Measurements from ENCODE around the gene CDC42BPA.

CDC42BPA gene

DNA sequence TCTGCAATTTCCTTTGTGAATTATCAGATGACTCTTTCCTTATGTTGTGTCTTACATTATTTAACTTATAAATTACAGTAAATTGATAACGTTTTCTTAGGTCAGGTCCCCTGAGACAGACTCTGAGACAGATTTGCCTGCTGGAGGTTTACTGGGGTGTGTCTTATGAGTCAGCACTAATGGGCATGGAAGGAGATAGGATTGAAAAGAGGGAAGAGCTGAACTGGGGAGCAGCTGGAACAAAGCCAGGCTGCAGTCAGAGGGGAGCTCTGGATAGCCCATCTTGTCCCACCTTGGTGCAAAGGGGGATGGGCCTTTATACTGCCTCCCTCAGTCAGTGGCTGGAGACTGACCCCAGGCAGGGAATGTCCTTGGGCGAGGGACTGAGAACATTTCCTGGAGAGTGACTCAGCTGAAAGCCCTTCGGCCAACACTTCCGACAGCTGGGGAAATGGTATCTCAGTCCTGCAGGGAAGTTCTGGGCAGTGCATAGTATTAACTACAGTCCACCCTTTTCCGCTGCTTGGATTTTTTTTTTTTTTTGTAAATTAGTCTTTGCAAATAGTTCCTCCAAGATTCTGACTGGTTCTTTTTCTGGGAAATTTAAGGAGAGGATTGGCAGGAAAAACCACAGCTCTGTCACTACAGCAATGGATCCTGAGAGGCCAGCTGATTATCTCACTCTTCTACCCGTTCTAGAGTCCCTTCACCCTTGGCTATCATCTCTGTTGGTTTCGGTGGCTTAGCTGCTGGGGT is 39.1 kb upstream of the CDC42BPA start:
- peak overlapping the region; percentile 16; the same call in 1 of the 2 replicates for H3K27ac ChIP-seq
- TF ChIP-seq, protein P1, sequence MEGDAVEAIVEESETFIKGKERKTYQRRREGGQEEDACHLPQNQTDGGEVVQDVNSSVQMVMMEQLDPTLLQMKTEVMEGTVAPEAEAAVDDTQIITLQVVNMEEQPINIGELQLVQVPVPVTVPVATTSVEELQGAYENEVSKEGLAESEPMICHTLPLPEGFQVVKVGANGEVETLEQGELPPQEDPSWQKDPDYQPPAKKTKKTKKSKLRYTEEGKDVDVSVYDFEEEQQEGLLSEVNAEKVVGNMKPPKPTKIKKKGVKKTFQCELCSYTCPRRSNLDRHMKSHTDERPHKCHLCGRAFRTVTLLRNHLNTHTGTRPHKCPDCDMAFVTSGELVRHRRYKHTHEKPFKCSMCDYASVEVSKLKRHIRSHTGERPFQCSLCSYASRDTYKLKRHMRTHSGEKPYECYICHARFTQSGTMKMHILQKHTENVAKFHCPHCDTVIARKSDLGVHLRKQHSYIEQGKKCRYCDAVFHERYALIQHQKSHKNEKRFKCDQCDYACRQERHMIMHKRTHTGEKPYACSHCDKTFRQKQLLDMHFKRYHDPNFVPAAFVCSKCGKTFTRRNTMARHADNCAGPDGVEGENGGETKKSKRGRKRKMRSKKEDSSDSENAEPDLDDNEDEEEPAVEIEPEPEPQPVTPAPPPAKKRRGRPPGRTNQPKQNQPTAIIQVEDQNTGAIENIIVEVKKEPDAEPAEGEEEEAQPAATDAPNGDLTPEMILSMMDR (conservative IDR thresholded peaks at IDR 0.05): no peak

DNA sequence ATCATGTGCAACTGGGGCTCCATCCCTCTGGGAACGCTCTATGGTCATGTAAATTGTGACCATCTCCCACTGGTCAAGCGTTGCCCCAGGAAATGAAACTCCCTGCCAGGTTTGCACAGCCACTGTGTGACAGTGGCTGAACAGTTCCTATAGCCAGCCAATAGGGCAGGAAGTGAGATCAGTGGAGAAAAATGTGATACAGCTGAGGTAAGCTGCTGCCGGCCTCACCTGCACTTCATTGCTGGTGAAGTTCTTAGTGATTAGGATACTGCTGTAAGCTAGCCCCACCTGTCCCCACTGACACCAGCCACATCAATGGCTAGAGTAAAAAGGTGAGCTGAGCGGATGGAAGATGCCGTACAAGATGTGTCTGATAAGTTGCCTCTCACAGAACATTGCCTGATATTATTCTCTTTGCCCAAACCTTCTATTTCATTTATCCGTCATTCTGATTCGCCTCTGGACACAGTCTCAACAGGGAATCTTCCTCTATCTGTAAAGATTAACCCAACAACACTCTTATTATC is 38.4 kb upstream of the CDC42BPA start:
- TF ChIP-seq, protein P1 (conservative IDR thresholded peaks at IDR 0.05): no peak
- peak overlapping the region; percentile 16; the same call in 1 of the 2 replicates for H3K27ac ChIP-seq

DNA sequence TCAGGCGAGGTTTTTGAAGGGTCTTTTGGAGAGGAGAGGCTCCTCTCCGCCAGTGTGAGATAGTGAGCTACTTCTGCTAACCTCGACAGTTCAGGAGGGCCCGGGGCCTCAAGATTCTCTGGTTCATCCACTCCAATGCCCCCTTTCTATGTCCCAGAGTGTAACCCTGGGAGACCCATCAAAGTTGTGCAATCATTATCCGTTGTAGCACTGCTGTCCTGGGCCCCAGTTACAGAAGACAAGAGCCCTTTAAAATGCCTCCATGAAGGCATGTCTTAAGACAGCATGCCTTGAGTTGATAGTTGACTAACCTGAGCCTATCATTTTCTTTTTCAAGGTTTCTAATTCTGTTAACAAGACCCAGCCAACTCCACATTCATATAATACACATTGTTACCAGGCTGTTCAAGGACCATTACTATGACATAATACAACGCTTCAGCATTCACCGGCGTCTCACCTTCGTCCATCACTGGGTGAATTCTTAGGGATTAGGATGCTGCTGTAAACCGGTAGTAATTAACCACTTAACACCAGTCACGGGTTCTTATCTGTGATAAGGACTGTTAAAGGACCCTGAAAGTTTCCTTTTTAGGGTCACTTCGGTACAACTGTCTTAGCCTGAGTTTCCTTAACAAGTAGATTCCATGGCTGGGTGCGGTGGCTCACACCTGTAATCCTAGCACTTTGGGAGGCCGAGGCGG is 37.4 kb upstream of the CDC42BPA start:
- peak overlapping the region; percentile 16; the same call in 1 of the 2 replicates for H3K27ac ChIP-seq
- TF ChIP-seq, protein P1 (conservative IDR thresholded peaks at IDR 0.05): no peak

GRCh38 chr1:227353186-227353585 is 34.9 kb upstream of the CDC42BPA start:
- TF ChIP-seq, protein P1 (conservative IDR thresholded peaks at IDR 0.05): no peak
- no peak overlapping the region; the same call in 1 of the 2 replicates for H3K27ac ChIP-seq

GRCh38 chr1:227352164-227352563 is 33.9 kb upstream of the CDC42BPA start:
- peak overlapping the region; percentile 54 for H3K27ac ChIP-seq

DNA sequence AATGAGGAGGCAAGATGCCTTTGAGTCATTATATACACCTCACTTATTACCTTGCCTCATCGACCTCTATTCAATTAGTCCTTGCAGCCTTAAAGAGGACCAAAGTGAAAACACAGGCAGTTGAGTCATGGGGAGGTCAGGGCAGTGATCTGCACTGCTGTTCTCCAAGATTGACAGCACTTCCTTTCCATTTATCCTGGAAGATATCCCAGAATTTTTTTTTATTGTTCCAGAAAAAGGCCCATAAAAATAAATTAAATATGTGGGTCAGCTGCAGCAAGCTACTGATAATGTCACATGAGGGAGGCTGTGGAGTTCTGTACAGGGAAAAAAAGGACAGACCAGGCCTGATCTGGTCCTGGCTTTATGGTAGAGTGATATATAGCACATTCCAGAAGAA is 33.2 kb upstream of the CDC42BPA start:
- peak overlapping the region; percentile 54 for H3K27ac ChIP-seq
- TF ChIP-seq, protein P1 (conservative IDR thresholded peaks at IDR 0.05): no peak

- TF ChIP-seq, protein P1 (conservative IDR thresholded peaks at IDR 0.05): no peak
- no peak overlapping the region; the same call in 1 of the 2 replicates for H3K27ac ChIP-seq
Measured at GRCh38 chr1:227349967-227350366, 31.7 kb upstream of the CDC42BPA start.

Data from VCaP (cell line).